GM18868 (cell line): ENCODE data around the gene RUSC1.

Source experiments
- ATAC-seq: cut with Tn5 transposase; IDR thresholded peaks from one replicate; pipeline ENCODE4 v1.9.1; 2021; ENCODE audit warnings: mild to moderate bottlenecking, moderate library complexity; ENCODE audit not compliant: unreplicated experiment

RUSC1 gene

GRCh38 chr1:155294520-155295182, 26.0 kb upstream of the RUSC1 start:
- ATAC-seq, result no peak

GRCh38 chr1:155295183-155295941, 25.3 kb upstream of the RUSC1 start:
- ATAC-seq, result no peak

DNA sequence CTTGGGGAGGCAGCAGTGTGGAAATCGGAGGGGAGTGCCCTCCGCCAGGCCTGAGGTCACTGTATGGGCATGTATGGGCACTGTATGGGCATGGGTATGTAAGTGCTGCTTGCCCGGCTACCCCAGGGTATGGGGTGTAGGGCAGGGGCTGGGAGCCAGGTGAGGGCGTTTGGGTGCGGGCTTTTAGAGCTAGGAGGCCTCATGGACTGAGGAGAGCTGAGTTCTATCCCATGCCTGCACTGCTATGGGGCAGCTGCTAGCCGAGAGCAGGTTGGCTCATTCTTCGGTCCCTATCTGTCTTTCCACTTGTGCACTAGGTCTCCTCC, 24.8 kb upstream of the RUSC1 start:
- no peak for ATAC-seq

DNA sequence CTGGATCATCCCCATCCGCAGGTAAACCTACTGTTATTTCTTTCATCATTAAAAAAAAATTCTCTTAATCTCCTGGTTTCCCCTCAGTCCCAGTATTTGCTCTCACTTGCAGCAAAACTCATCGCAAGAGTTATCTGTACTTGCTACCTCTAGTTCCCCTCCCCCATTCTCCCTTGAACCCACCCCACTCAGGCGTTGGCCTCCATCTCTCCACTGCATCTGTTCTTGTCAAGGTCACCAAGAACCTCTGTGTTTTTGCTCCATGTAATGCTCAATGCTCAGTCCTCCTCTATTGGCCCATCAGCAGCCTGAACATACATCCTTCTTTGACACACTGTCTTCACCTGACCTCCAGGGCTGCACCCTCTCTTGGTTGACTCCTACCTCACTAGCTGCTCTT, 24.0 kb upstream of the RUSC1 start:
- ATAC-seq, result no peak

GRCh38 chr1:155297384-155297783, 23.3 kb upstream of the RUSC1 start:
- no peak for ATAC-seq

DNA sequence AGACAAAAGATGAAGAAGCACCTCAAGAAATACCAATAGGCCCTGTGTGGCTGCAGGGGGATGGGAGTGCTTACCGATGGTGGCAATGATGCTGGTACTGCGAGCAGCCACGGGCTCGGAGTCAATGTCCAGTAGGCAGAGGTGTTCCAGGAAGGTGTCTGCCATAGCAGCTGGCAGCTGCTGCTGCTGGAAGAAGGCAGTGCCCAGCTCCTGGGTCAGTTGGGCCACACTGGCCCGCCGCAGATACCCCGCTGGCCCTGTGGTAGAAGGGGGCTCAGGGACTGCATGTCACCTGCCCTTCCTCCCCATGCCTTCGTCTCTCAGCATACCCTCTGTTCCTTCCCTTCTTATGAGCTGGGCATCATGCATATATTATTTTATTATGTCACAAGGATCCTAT, 20.7 kb upstream of the RUSC1 start:
- no peak for ATAC-seq

DNA sequence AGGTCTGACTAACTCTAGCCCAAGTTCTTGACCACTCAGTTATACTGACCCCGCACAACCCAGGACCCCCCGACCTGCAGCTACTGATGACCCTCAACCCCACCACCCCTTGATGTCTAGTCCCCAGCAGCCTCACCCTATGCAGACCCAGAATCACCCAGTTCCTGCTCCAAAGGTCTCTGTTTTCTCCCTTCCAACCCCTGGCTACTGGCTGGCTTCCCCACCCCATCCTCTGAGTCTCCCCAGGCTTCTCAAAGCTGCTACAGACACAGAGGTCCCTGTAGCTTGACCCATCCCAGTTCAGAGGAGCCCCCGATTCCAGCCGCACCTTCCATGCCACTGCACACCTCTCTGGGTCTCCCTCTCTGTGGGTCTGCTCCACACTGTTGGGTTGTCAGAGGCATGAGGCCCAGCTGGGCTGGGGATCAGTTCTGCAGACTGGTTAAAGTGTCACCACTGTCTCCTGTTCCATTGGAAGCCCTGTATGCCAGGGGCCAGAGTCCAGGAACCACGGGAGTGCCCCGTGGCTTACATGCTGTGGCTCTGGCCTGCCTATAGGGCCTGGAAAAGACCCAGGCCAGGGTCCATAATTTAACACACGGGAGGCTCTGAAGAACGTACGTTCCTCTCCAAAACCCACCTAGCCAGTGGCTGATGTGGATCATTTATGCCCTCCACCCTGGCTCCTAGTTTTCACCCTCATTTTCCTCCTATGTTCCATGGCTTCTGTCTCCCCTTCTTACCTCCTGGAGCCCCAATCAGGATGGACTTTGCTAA, 20.0 kb upstream of the RUSC1 start:
- no peak for ATAC-seq

- no peak for ATAC-seq
Observed at GRCh38 chr1:155301342-155301841, 19.3 kb upstream of the RUSC1 start, which contains the start of gene PKLR. TSS of gene PKLR (minus strand) at chr1:155301438. CDS start at chr1:155301395, 43 bp downstream.

DNA sequence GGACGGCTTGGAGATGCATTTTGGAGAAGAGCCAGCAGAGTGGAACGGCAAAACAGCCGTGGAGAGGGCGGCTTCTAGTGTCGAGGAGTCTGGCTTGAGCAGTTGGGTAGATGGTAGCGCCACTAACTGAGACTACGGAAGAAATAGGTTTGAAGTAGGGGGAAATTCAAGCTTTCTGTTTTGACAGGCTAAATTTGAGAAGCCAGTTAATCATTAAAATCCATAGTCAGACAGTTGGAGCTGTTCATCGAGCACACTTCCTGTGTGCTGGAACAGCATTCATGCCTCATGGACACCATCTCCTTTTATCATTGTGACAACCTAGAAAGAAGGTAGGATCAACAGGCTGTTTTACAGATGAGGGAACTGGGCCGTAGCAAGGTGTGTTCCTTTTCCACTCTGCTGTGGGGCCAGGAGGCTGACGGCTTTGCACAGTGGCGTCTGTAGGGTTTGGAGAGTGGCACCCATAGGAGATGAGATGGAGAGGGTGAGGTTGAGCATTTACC, 16.1 kb upstream of the RUSC1 start:
- no peak for ATAC-seq

DNA sequence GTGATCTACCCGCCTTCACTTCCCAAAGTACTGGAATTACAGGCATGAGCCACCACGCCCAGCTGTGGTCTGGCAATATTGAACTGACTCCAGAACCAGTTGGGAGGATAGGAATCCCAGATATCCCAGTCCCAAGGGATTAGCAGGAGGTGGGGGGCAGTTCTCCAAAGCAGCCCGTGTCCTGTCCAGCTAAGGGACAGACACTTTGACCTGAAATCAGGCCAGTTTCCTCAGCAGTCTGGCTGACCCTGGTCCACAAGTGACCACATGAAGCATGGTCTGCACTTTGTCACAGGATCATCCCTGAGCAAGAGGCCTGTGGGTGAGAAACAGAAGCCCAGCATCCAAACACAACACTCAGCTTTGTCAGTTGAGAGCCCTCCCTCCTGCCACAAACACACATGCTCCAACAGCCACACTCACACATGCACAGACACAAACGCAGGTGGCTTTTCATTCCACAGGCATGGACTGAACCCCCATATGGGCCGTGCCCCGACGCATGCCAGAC, 14.8 kb upstream of the RUSC1 start:
- ATAC-seq, result no peak

DNA sequence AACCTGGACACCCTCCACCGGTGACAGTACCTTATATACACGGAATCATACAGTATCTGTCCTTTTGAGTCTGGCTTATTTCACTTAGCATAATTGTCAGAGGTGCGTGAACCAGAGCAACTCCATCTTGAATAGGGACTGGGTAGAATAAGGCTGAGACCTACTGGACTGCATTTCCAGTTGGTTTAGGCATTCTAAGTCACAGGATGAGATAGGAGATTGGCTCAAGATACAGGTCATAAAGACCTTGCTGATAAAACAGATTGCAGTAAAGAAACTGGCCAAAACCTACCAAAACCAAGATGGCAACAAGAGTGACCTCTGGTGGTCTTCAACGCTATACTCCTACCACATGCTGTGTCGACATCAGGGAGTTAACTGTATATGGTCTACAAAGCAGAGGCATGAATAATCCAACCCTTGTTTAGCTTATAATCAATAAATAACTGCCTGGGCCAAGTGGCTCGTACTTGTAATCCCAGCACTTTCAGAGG, 13.4 kb upstream of the RUSC1 start:
- ATAC-seq, result no peak

GRCh38 chr1:155308493-155309422, 11.9 kb upstream of the RUSC1 start, which contains the start of gene FDPS:
TSS of gene FDPS (plus strand) at chr1:155308866. CDS start at chr1:155309790, 924 bp downstream.
- peak; percentile 95 for ATAC-seq

GRCh38 chr1:155309423-155310021, 11.2 kb upstream of the RUSC1 start:
- ATAC-seq, result no peak

DNA sequence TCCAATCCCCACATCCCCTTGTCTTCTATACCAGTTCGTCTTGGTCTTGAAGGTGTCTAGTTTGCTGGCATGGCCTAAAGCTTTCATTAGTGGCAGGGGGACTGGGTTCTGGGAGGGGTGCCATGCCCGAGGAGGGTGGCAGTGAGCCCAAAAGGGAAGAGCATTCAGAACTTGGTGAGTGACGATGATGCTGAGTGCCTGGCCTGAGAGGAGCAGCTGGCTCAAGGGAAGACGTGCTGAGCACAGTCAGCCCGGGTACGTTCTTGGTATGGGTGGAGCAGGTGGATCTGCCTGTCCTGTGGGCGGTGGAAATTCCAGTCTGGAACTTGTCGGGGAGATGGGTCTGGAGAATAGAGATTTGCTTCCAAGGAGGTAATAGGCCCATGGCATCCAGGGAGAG, 7.4 kb upstream of the RUSC1 start:
- no peak for ATAC-seq

GRCh38 chr1:155316922-155317321, 3.8 kb upstream of the RUSC1 start:
- no peak for ATAC-seq

DNA sequence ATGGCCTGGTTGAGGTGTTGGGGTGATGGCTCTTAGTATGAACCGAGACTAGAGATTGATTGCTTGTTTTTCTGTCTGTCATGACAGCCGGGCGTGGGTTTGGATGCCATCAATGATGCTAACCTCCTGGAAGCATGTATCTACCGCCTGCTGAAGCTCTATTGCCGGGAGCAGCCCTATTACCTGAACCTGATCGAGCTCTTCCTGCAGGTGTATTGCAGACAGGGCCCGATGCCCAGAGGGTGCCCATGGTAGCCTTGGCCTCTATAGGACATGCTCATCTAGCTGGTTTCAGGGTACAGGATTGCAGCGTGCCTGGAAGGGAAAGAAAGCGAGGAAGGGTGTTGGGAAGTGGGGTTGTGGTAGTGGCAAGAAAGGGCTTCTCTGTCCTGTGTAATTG, 2.6 kb upstream of the RUSC1 start:
- ATAC-seq, result no peak

DNA sequence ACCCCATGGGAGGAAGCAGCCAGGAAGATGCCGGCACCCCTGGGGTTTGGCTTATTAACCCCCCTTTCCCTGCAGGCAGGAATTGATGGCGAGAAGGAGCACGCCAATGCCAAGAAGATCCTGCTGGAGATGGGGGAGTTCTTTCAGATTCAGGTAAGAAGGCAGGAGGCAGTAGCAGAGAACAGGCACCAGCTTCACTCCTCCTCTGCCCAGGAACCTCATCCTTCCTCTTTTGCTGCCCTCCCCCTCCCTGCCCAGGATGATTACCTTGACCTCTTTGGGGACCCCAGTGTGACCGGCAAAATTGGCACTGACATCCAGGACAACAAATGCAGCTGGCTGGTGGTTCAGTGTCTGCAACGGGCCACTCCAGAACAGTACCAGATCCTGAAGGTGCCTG, 1.2 kb upstream of the RUSC1 start:
- no peak for ATAC-seq

- no peak for ATAC-seq
Observed at GRCh38 chr1:155320252-155320651, 442 bp upstream of the RUSC1 start.
